DMS53 (cell line): Measurements from ENCODE around the gene DDR2.
A peak's percentile ranks its signal among the peaks of the same experiment; 100 is the strongest.
"Not testable (repeated sequence)": the region's sequence is repeated elsewhere in the genome, so short reads cannot be mapped to it uniquely, and the experiment has no call there.

ENCODE experiments used
- DNase-seq: peaks from one replicate; lab custom pipeline; 2025; lab: John Stamatoyannopoulos, UW

DDR2 gene

DNA sequence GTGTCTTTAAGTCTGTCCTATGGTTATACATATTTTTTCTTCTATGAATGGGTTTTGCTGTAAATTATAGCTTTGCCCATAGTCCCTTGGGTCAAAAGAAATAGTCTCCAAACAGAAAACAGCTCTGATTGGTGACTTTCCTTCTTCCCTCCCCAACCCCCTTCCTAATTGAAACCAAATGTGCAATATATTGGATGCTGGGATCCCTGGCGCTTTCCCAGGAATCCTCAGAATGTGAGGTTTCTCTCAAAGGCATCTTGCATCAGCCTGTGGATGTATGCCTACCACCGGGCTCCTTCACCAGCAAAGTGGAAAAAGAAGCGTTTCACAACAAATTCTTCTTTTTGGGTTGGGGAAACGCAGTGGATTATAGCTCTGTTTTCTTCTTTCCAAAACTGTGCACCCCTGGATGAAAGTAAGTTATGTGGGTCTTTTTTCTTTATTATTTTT lies at the start of gene DDR2:
DDR2 (plus strand) TSS at position 248 of the 450 bp plus-strand sequence. CDS start 86,600 bp downstream, outside the sequence.
- no peak for DNase-seq

DNA sequence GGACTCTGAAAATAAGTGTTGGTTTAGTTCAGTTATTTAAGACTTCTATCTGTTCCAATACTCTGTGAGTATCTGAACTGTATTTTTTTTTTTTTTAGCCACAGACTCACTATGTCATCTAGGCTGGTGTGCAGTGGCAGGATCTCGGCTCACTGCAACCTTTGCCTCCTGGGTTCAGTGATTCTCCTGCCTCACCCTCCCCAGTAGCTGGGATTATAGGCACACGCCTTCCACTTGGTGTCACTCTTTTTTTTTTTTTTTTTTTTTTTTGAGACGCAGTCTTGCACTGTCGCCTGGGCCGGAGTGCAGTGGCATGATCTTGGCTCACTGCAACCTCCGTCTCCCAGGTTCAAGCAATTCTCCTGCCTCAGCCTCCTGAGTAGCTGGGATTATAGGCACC lies 49.4 kb upstream of the DDR2 start:
- not testable (repeated sequence) for DNase-seq

DNA sequence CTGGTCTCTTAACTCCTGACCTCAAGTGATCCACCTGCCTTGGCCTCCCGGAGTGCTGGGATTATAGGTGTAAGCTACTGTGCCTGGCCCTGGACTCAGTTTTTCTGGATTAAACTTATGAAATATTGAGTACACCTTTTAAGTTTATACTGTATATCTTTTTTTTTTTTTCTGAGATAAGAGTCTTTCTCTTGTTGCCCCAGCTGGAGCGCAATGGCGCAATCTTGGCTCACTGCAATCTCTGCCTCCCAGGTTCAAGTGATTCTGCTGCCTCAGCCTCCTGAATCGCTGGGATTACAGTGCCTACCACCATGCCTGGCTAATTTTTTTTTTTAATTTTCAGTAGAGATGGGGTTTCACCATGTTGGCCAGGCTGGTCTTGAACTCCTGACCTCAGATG lies 47.2 kb upstream of the DDR2 start:
- DNase-seq = not testable (repeated sequence)

DNA sequence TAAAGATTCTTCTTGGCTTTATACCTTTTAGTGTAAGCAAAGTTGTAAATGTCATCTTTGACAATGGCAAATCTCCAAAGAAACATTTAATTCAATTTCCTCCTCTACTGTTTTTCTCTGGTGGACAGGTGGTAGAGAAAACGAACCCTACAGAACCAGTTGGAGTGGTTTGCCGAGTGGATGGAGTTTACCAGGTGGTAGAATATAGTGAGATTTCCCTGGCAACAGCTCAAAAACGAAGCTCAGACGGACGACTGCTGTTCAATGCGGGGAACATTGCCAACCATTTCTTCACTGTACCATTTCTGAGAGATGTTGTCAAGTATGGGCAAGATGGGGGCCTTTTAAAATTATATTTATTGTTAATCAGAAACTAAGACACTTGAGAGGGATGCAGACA lies 44.9 kb upstream of the DDR2 start:
- DNase-seq = peak; percentile 91

DNA sequence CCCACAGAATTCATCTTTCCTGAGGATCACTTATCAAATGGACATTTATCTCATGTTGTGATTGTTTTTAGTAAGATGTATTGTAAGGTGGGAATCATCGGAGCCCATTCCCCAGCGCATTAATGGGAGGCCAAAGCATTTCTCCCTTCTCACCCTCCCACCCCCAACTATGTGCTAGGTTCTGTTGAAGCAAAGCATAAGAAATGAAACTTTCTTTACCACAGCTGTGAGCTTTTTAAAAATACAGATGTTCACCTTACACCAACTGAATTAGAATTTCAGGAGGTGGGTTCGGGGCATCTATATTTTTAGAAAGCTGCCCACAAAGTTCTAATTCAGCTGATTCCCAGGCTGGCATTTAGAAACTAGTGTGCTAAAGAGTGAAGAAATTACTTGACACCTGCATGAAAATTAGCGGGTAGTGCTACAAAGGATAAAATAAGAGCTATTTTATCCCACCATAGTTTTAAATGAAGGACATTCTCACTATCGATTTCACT lies 44.5 kb upstream of the DDR2 start:
- DNase-seq = no peak

DNA sequence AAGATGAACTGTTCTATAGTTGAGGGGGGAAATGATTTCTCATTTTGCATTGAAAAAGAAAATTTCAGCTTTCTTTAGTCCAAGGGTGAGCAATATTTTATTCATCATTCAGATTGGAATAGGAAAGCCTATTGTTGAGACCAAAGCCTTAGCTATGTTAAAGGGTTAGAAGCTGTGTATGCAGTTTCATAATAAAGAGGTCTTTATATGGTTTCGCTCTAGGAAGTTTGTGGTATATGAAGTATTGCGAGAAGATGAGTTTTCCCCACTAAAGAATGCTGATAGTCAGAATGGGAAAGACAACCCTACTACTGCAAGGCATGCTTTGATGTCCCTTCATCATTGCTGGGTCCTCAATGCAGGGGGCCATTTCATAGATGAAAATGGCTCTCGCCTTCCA lies 42.2 kb upstream of the DDR2 start:
- no peak for DNase-seq

DNA sequence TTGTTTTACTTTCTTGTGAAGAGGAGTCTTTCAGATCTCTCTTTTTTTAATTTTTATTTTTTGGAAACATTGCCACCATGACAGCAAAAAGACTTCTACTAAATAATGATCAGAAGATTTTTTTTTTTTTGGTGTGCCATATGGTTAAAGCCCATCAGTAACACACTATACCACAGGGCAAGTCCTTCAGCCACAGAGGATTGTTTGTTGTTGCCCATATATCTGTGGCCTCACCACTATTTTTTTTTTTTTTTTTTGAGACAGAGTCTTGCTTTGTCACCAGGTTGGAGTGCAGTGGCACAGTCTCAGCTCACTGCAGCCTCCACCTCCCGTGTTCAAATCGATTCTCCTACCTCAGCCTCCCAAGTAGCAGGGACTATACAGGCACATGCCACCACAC lies 41.6 kb upstream of the DDR2 start:
- no peak for DNase-seq

DNA sequence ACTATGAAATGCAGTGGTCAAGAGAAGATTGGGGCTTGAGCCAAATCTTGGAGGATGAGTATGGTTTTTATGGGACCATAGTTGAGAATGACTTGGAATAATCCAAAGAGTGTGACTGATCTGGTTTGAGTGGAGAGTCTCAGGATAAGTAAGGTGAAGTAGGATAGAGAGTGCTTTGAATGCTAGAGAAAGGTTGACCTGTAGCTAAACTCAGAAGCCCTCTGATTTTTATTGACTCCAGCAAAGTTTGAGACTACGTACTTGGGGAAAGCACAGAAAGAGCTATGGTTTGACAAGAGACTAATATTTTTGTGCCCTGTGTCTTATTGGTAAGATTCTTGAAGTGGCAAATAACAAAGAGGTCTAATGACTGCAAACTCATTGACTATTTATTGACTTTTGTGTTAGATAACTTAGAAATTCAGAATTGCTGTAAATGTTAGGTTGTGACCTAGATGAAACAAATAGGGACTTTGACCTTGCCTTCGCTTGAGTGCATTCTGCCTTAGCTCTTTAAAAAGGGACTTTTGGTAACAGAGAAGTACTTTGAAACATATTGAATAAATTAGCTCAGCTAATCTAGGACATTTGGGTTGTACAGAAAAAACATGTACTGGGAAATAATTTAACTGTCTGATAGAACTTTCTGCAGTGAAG lies 35.6 kb upstream of the DDR2 start:
- peak; percentile 12 for DNase-seq

DNA sequence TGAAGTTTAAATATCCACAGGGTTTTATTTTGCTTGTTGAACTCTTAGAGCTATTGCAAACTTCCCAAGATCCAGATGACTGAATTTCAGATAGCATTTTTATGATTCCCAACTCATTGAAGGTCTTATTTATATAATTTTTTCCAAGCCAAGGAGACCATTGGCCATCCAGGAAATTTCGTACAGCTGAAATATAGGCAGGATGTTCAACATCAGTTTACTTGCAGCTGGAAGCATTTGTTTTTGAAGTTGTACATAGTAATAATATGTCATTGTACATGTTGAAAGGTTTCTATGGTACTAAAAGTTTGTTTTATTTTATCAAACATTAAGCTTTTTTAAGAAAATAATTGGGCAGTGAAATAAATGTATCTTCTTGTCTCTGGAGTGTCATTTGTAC lies 32.8 kb upstream of the DDR2 start:
- DNase-seq = no peak

DNA sequence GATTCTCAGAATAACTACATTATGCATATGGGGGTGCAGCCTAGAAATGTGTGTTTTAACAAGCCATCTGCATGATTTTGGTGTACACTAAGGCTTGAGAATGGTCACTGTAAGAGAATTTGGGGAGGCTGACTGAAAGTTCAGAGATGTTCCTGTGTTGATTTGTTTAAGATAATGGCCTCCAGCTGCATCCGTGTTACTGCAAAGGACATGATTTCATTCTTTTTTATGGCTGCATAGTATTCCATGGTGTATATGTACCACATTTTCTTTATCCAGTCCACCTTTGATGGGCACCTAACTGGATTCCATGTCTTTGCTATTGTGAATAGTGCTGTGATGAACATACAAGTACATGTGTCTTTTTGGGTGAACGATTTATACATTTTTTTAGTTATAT lies 29.1 kb upstream of the DDR2 start:
- DNase-seq = not testable (repeated sequence)

DNA sequence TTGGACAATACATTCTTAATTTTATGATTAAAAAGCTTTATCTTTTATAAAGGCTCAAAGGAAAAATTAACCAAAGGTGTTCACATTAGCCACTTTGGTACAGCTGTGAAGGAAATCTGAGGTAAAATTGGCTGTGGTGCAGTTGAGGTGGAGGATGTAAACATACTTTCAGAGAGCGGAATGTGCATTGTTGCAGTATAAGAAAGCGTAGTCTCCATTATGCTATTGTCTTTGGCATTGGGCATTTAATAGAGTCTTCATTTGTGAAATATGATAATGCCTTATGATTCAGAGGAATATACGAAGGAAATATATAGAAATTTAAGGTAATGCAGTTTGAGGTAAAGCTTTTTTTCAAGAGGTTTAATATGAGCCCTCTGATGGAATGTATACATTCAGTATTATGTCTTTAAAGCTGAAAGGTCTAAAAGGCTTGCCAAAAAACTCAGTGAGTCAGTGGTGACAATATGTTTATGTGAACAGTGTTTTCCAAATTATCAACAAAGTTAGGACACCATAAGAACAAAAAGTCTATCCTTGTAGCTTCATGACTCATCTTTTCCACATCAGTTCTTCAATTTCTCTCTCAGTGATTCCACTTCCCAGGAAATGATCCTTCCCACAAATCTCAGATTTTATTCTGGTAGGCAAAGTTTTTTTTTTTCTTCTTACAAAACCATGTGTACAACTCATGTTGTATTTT lies 26.9 kb upstream of the DDR2 start:
- DNase-seq = no peak

DNA sequence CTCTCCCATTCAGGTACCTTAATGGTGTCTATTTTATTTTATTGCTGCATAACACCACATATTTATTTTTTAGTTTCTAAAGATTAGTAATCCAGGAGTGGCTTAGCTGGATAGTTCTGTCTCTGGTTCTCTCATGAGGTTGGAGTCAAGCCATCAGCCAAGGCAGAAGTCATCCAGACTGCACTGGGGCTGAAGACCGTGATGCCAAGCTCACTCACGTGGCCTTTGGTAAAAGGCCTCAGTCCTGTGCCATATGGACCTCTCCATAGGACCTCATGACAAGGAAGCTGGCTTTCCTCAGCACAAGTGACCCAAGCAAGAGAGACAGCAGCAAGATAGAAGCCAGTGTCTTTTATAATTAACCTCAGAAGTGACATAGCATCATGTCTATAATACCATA lies 23.0 kb upstream of the DDR2 start:
- no peak for DNase-seq

DNA sequence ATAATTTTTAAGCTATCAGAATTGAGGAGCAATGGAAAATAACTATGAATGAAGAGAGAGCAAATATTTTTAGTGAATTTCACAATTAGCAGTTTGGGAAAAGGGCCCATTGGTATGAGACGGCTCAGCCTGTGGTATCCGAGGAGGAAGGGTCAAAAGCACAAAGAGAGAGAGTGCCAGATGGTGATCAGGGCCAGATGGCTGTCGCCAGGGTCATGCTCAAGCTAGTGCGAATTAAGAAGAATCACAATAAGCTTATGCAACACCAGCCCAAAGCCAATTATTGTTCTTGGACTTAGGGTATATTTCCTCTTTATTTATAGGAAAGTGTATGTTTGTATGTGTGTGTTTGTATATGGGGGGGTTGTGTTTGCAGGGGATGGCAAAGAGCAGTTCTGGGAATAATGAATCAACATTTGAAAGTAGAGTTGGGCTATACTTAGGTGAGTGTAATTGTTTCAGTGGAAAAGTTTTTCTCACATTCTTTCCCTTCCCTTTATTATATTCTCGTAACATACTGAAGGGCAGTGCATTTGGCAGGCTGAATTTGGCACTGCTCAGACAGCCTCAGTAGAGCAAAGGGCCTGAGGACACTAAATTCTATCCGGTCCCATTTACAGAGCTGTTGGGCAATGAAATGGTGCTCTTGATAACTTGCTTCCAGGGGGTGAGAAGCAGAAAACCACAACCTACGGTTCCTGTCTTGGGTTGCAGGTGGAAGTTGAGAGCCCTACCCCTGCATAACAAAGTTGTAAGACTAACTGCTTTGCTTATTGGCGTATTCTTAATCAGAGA lies 19.5 kb upstream of the DDR2 start:
- no peak for DNase-seq

DNA sequence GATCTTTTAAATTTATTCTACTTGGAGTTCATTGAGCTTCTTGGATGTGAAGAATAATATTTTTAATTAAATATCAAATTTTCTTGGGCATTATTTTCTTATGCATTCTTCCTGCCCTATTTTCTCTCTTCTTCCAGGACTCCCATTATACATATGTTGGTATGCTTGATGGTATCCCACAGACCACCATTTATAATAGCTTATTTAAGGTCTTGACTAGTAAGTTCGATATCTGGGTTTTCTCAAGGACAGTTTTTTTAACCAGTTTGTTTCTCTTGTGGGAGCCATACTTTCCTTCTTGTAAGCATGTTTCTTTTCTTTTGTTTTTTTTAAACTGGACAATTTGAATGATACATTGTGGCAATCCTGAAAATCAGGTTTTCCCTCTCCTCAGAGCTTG lies 15.4 kb upstream of the DDR2 start:
- peak; percentile 26 for DNase-seq

DNA sequence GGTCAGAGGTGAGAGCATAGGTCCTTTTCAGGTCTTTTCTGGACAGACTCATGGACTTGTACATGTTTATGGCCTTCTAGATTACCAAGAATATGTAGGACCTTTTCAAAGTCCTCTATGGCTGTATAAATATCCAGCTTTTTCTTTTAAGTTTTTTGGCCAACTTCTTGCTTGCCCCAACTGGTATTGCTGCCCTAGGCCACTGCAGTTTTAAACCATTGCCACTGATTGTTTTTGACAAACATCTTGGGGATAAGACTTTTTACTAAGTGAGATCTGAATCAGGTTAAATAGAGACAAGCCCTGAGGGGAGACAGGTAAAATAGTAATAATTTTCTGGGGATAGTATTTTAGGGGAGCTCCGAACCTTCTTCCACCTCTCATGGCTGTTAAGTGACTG lies 14.8 kb upstream of the DDR2 start:
- DNase-seq = no peak

DNA sequence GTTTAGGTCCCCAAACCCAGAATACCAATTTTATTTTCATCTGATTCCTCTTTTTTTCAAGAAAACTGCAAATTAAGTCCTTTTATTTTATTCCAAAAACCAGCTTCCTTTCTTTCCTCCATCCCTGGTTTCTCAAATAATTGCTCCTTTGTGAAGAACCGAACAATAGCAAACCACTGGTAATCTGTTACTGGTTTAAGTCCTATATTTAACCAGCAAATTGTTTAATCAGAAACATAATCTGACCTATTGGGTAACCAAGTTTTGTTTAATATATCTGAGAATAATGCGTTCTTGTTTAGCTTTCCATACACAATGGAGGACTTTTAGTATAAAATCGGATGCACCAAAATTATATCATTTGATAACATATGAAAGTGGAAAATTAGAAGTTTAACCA lies 13.2 kb upstream of the DDR2 start:
- no peak for DNase-seq

DNA sequence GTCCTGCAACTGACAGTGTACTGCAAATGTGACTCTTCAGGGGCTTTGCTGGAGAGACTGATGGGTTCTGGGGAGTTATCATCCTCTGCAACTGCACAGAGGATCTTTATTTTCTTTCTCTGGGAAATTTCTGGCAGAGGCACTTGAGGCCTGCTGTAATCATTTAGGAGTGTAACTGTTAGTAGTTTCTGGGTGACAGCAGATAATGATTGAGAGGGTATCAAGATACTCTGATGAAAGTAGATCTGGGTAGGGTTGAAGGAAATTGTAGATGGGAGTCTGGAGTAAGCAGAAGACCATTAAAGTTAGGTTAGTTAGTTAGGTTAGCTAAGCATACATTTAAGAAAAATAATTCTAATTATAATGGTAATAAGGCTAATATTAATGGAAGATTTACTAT lies 11.0 kb upstream of the DDR2 start:
- DNase-seq = no peak

DNA sequence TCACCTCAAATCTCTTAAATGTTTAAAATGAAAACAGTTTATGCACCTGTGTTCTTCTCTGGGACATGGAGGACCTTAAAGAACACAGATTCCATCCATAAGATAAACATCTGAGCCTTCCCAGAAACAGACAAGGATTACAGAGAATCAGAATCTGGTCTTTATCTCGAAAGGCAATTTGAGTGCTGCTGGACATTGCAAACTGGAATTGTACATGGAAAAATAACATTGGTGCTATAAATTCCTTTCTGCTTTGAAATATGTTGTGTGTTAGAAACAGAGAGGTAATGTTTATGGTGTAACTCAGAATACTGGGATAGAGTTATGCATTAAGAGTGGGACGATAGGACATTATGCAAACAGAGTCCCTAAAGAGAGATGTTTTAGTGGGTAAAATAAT lies 6.6 kb upstream of the DDR2 start:
- no peak for DNase-seq

DNA sequence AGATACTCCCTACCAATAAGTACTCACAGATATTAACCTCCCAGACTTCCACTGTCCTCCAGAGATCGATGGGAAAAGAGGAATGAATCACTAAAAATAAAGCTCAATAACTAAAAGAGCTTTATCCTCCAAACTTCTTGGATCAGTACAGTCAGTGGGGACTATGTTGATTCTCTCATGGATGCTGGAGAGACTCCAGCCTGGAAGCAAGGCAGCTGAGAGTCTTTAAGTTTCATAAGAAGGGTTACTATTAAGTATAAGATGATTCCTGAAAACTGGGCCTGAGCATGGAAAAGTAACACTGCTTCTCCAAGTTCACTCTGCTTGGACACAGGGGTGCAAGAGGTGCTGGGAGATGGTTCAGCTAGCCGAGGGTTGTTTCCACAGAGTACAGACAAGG lies 6.2 kb upstream of the DDR2 start:
- no peak for DNase-seq

DNA sequence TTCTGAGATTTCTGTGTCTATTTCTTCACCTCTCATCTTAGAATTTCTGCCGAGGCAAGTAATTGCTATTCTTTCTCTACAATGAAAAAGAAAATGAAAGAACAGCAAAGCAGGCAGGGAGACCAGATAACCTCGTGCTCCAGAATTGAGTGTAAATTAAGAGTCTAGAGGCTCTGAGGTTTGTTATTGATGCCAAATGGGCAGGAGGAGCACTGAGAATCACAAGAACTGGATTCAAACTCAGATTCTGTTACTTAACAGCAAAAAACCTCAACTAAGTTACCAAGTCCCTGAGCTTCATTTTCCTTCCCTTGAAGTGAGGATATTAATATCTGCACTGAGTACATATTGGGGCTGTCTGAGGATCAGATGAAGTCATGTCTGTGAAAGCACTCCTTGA lies 5.5 kb upstream of the DDR2 start:
- DNase-seq = no peak

DNA sequence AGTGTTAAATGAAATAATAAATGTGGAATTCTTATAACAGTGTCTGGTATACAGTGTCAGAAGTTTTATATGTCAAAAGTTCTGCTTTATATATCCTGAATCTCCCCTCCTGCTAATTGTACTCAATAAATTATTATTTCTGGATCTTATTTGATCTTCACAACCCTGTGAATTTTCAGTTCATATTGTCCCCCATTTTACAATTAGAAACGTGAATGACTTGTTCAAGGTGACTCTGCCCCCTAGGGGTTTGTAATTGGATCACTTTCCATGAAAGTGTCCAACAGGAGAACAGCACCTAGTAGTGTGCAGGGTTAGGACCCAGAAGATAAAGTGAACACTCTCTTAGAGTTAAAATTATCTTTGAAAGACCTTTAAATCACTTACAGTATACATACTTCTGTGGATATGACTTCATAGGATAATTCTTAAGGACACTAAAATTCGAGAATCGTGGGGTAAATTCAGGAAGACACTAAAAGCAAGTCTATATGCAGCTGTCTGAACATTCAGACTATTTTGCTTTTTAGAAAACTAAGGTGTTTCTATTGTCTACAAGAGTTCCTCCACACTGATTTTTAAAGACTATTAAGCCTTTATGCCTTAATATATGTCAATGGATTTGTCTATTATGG lies 4.5 kb upstream of the DDR2 start:
- peak; percentile 52 for DNase-seq

DNA sequence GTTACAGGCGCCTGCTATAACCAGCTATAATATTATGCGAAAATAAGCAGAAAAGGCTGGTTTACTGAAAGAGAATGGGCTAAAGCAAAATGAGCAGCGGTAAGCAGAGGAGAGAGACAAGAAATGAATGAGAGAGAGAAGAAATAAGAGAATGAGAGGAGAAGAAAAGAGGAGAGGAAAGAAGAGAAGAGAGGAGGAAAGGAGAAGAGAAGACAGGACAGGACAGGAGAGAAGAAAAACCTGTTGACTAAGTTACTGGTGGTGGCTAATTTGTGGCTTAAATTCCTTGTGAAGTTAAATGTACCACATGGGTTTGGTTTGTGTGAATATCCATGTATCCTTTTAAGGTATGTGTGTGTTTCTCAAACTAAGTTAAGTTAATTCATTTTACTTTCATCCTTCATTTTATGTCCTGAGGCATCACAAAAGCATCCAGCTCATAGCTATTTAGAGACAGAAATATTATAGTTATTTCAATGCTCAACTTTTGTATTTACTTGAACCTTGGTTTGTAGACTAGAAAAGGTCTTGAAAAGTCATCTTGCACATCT lies 3.1 kb upstream of the DDR2 start:
- DNase-seq = no peak
